HepG2 (cell line): ENCODE results near the gene PGS1. TPM values are rescaled to one million over a fixed set of nuclear protein-coding genes. Genes with fewer than 3 reads are reported as not detected.

Experiments used
- ERF ChIP-seq: IDR thresholded peaks from 2 replicates; pipeline ENCODE4 v1.6.1; 2018; ENCODE audit warnings: missing biosample characterization, missing genetic modification reagents
- GABPB1 ChIP-seq: IDR thresholded peaks from 2 replicates; pipeline ENCODE4 v1.6.1; 2016; ENCODE audit warnings: mild to moderate bottlenecking, missing genetic modification reagents, moderate library complexity, missing compliant biosample characterization
- HNF4A ChIP-seq: sonication (generic); formaldehyde crosslinking; IDR thresholded peaks from 2 replicates; pipeline ENCODE4 v1.4.0; 2020; ENCODE audit warnings: missing genetic modification reagents
- MTF1 ChIP-seq: sonication (generic); formaldehyde crosslinking; IDR thresholded peaks from 2 replicates; pipeline ENCODE4 v1.5.0; 2020; ENCODE audit warnings: missing genetic modification reagents
- NONO ChIP-seq, 2 experiments: fragments of 450-650 bp in 1 of 2; sonication (generic) in 1 of 2; formaldehyde crosslinking in 1 of 2; IDR thresholded peaks in 1 of 2; conservative IDR thresholded peaks in 1 of 2; 2 replicates each; pipeline versions ENCODE4 v1.6.1 to v1.8.0; 2017 to 2022; ENCODE audit warnings: mild to moderate bottlenecking in 1 of 2, missing genetic modification reagents in 1 of 2, moderate library complexity in 1 of 2
- PHF21A ChIP-seq: sonication (generic); formaldehyde crosslinking; IDR thresholded peaks from 2 replicates; pipeline ENCODE4 v1.5.0; 2020; ENCODE audit warnings: mild to moderate bottlenecking, missing genetic modification reagents
- RFXAP ChIP-seq: sonication (generic); formaldehyde crosslinking; IDR thresholded peaks from 2 replicates; pipeline ENCODE4 v1.4.0; 2020; ENCODE audit warnings: missing genetic modification reagents, borderline replicate concordance
- SMAD3 ChIP-seq: sonication (generic); formaldehyde crosslinking; IDR thresholded peaks from 2 replicates; pipeline ENCODE4 v1.4.0; 2020; ENCODE audit warnings: missing genetic modification reagents
- SRF ChIP-seq: IDR thresholded peaks from 2 replicates; pipeline ENCODE4 v1.6.1; 2011; ENCODE audit warnings: mild to moderate bottlenecking, low read depth, low read length, moderate library complexity
- ZMYM2 ChIP-seq: sonication (generic); formaldehyde crosslinking; IDR thresholded peaks from 2 replicates; pipeline ENCODE4 v1.8.0; 2022; ENCODE audit warnings: mild to moderate bottlenecking, missing genetic modification reagents
- ZNF629 ChIP-seq: sonication (generic); formaldehyde crosslinking; conservative IDR thresholded peaks from 2 replicates; pipeline ENCODE4 v1.5.0; 2020; ENCODE audit warnings: missing genetic modification reagents
- ZNF83 ChIP-seq: sonication (generic); formaldehyde crosslinking; IDR thresholded peaks from 2 replicates; pipeline ENCODE4 v1.4.0; 2020; ENCODE audit warnings: missing genetic modification reagents, mild to moderate bottlenecking, borderline replicate concordance
- ZSCAN31 ChIP-seq: sonication (generic); formaldehyde crosslinking; IDR thresholded peaks from 2 replicates; pipeline ENCODE4 v1.5.0; 2020; ENCODE audit warnings: low read depth, mild to moderate bottlenecking, missing genetic modification reagents
- polyA plus RNA-seq, 8 experiments: library from polyadenylated mRNA; depleted of rRNA in 3 of 8; stranded (reverse) in 7 of 8; unstranded in 1 of 8; fragments of >200 nt; fragmentation: Illumina TruSeq in 4 of 8; extraction: Trizol in 4 of 8; gene quantifications; 2 replicates each; pipeline versions ENCODE4 v1.2.1 to v1.2.3, GENCODE V29; 2011 to 2016; ENCODE audit warnings: low read depth in 4 of 8, missing spikeins in 1 of 8, mixed read lengths in 1 of 8; ENCODE audit not compliant: insufficient read depth in 1 of 8
- total RNA-seq, 5 experiments: library from RNA; depleted of rRNA; stranded (reverse); fragments of >200 nt; fragmentation: Illumina TruSeq; extraction: Trizol; gene quantifications; 2 replicates each; pipeline ENCODE4 v1.2.3, GENCODE V29; 2016; ENCODE audit warnings: low read depth in 1 of 5
- TF ChIP-seq, protein P1 (sequence below), 2 experiments: fragments of 450-650 bp in 1 of 2; sonication (generic) in 1 of 2; formaldehyde crosslinking in 1 of 2; IDR thresholded peaks; 2 replicates each; pipeline versions ENCODE4 v1.6.1 to v1.8.0; 2016 to 2022; ENCODE audit warnings: antibody characterized with exemption in 1 of 2, mild to moderate bottlenecking in 1 of 2, missing genetic modification reagents in 1 of 2
- TF ChIP-seq, protein P2 (sequence below): fragments of 450-650 bp; IDR thresholded peaks from 2 replicates; pipeline ENCODE4 v1.6.1; 2017; ENCODE audit warnings: mild to moderate bottlenecking
- TF ChIP-seq, protein P3 (sequence below): sonication (generic); formaldehyde crosslinking; IDR thresholded peaks from 2 replicates; pipeline ENCODE4 v1.4.0; 2020; ENCODE audit warnings: mild to moderate bottlenecking, missing genetic modification reagents, borderline replicate concordance

Gene PGS1
- total and polyA plus RNA-seq, 2 of the 13 experiments (the other 11 are each of a cell fraction or from before 2014, with no cell fraction given) = 25.9 to 31.5 TPM

DNA sequence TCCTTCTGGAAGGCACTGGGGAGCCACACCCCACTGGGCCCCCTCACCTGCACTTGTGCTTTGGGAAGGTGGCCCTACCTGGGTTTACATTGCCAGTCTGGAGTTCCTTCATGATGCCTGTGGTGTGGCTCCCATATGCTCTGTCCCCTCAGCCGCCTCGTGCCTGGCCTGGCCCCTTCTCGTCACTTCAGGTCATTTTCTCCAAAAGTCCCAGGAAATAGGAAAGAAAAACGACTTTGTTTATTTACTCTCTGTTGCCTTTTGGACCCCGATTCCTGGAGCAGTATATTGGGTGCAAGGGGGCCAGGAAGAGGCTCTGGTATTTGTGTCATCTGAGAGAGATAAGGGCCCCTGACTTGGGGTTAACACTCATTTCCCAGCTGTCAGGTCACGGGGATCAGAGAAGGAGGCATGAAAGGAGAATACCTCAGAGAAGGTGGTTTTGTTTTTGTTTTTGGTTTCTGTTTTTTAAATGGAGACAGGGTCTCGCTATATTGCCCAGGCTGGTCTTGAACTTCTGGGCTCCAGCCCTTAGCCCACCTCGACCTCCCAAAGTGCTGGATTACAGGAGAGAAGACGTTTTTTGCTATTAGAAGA is 23.3 kb upstream of the PGS1 start (continued):
- TF ChIP-seq, protein P1, sequence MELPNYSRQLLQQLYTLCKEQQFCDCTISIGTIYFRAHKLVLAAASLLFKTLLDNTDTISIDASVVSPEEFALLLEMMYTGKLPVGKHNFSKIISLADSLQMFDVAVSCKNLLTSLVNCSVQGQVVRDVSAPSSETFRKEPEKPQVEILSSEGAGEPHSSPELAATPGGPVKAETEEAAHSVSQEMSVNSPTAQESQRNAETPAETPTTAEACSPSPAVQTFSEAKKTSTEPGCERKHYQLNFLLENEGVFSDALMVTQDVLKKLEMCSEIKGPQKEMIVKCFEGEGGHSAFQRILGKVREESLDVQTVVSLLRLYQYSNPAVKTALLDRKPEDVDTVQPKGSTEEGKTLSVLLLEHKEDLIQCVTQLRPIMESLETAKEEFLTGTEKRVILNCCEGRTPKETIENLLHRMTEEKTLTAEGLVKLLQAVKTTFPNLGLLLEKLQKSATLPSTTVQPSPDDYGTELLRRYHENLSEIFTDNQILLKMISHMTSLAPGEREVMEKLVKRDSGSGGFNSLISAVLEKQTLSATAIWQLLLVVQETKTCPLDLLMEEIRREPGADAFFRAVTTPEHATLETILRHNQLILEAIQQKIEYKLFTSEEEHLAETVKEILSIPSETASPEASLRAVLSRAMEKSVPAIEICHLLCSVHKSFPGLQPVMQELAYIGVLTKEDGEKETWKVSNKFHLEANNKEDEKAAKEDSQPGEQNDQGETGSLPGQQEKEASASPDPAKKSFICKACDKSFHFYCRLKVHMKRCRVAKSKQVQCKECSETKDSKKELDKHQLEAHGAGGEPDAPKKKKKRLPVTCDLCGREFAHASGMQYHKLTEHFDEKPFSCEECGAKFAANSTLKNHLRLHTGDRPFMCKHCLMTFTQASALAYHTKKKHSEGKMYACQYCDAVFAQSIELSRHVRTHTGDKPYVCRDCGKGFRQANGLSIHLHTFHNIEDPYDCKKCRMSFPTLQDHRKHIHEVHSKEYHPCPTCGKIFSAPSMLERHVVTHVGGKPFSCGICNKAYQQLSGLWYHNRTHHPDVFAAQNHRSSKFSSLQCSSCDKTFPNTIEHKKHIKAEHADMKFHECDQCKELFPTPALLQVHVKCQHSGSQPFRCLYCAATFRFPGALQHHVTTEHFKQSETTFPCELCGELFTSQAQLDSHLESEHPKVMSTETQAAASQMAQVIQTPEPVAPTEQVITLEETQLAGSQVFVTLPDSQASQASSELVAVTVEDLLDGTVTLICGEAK (IDR thresholded peaks at IDR 0.05) = no peak
- TF ChIP-seq, protein P1 (CRISPR knock-in tag; IDR thresholded peaks at IDR 0.05) = 0 out of 2 replicates have a peak, but pooled peaks have one; percentile 39
- TF ChIP-seq NONO (IDR thresholded peaks at IDR 0.05) = no peak
- TF ChIP-seq NONO (CRISPR knock-in tag; conservative IDR thresholded peaks at IDR 0.05) = no peak
- TF ChIP-seq GABPB1 (CRISPR knock-in tag) = no peak
- peak; percentile 61; the same call in 1 of the 2 replicates for TF ChIP-seq SMAD3 (CRISPR knock-in tag)
- no peak for TF ChIP-seq ZNF629
- TF ChIP-seq HNF4A (CRISPR knock-in tag) = peak; percentile 52
- TF ChIP-seq PHF21A (CRISPR knock-in tag) = peak; percentile 90
- TF ChIP-seq RFXAP (CRISPR knock-in tag) = no peak
- peak; percentile 37; the same call in 1 of the 2 replicates for TF ChIP-seq ERF (CRISPR knock-in tag)
- TF ChIP-seq MTF1 = no peak
- no peak for TF ChIP-seq ZNF83 (CRISPR knock-in tag)
- TF ChIP-seq, protein P2, sequence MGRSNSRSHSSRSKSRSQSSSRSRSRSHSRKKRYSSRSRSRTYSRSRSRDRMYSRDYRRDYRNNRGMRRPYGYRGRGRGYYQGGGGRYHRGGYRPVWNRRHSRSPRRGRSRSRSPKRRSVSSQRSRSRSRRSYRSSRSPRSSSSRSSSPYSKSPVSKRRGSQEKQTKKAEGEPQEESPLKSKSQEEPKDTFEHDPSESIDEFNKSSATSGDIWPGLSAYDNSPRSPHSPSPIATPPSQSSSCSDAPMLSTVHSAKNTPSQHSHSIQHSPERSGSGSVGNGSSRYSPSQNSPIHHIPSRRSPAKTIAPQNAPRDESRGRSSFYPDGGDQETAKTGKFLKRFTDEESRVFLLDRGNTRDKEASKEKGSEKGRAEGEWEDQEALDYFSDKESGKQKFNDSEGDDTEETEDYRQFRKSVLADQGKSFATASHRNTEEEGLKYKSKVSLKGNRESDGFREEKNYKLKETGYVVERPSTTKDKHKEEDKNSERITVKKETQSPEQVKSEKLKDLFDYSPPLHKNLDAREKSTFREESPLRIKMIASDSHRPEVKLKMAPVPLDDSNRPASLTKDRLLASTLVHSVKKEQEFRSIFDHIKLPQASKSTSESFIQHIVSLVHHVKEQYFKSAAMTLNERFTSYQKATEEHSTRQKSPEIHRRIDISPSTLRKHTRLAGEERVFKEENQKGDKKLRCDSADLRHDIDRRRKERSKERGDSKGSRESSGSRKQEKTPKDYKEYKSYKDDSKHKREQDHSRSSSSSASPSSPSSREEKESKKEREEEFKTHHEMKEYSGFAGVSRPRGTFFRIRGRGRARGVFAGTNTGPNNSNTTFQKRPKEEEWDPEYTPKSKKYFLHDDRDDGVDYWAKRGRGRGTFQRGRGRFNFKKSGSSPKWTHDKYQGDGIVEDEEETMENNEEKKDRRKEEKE = no peak
- TF ChIP-seq SRF = no peak
- TF ChIP-seq ZSCAN31 (CRISPR knock-in tag) = no peak
- TF ChIP-seq ZMYM2 (CRISPR knock-in tag) = 0 out of 2 replicates have a peak, but pooled peaks have one; percentile 52
- TF ChIP-seq, protein P3, sequence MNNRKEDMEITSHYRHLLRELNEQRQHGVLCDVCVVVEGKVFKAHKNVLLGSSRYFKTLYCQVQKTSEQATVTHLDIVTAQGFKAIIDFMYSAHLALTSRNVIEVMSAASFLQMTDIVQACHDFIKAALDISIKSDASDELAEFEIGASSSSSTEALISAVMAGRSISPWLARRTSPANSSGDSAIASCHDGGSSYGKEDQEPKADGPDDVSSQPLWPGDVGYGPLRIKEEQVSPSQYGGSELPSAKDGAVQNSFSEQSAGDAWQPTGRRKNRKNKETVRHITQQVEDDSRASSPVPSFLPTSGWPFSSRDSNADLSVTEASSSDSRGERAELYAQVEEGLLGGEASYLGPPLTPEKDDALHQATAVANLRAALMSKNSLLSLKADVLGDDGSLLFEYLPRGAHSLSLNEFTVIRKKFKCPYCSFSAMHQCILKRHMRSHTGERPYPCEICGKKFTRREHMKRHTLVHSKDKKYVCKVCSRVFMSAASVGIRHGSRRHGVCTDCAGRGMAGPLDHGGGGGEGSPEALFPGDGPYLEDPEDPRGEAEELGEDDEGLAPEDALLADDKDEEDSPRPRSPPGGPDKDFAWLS (CRISPR knock-in tag) = no peak
